K562 (cell line): ENCODE measurements around the gene IL1B. TPM values are rescaled to one million over a fixed set of nuclear protein-coding genes. Genes with fewer than 3 reads are reported as not detected.

ENCODE experiments used
- ATAC-seq: fragments of 200-7000 bp; cut with Tn5 transposase; 3 replicates; pipeline ENCODE4 v1.9.1; 2020; ENCODE audit warnings: moderate library complexity
- BruUV-seq: library from RNA; stranded (reverse); fragments of 400-500 nt; replicated peaks from 2 replicates; lab custom pipeline; 2021; lab: Mats Ljungman, UMichigan
- CTCF ChIA-PET: fragments of 300-600 bp; formaldehyde crosslinking; extraction: SDS; loops from one replicate; lab custom pipeline; 2021; ENCODE audit warnings: low intra/inter-chr PET ratio; lab: Yijun Ruan, JAX
- POLR2A ChIA-PET: fragments of 300-600, 350-650 bp; sonication (Branson Sonifier 250); formaldehyde crosslinking; extraction: SDS; loops from one replicate; lab custom pipeline; 2021; ENCODE audit warnings: antibody characterized with exemption, inconsistent platforms; lab: Yijun Ruan, JAX
- DNase-seq, 4 experiments: peaks; one replicate each; pipeline versions ENCODE4 v3.0.0 to v3.0.0-alpha.2; 2011 to 2018; ENCODE audit warnings: low spot score in 3 of 4, mixed read lengths in 3 of 4; ENCODE audit errors: extremely low read depth in 1 of 4
- FAIRE-seq: peaks from 2 replicates; lab custom pipeline; 2011; peaks lifted over from hg19 to GRCh38; lab: Jason Lieb, UNC
- H2AFZ ChIP-seq: 2 replicates; pipeline ENCODE4 v1.6.0; 2011; ENCODE audit warnings: low read depth, low read length, control low read depth, inconsistent platforms
- H3K27ac ChIP-seq: fragments of 200-600 bp; 3 replicates; pipeline ENCODE4 v1.8.0; 2011; ENCODE audit warnings: low read depth, mild to moderate bottlenecking, control low read depth, inconsistent platforms, low read length, moderate library complexity, mixed read lengths; ENCODE audit errors: extremely low read depth
- H3K27me3 ChIP-seq, 2 experiments: fragments of 300-600 bp in 1 of 2; 2 replicates in 1 of 2; 3 replicates in 1 of 2; pipeline versions ENCODE4 v1.6.0 to v1.8.0; 2011; ENCODE audit warnings: inconsistent platforms in 2 of 2, low read length in 2 of 2, mild to moderate bottlenecking in 1 of 2, mixed read lengths in 1 of 2, moderate library complexity in 1 of 2; ENCODE audit not compliant: control insufficient read depth in 2 of 2, insufficient read depth in 2 of 2
- H3K36me3 ChIP-seq: fragments of 300-600 bp; 3 replicates; pipeline ENCODE4 v1.8.0; 2011; ENCODE audit warnings: mild to moderate bottlenecking, low read length, inconsistent platforms; ENCODE audit not compliant: control insufficient read depth, insufficient read depth
- H3K4me1 ChIP-seq, 2 experiments: fragments of 200-600 bp in 1 of 2; replicated peaks in 1 of 2; 2 replicates in 1 of 2; 3 replicates in 1 of 2; pipeline versions ENCODE4 v1.5.1 to v1.8.0; 2011; ENCODE audit warnings: inconsistent platforms in 2 of 2, low read length in 2 of 2, mild to moderate bottlenecking in 1 of 2, mixed read lengths in 1 of 2, moderate library complexity in 1 of 2; ENCODE audit not compliant: control insufficient read depth in 2 of 2, insufficient read depth in 2 of 2
- H3K4me2 ChIP-seq: 2 replicates; pipeline ENCODE4 v1.6.1; 2011; ENCODE audit warnings: low read length, control low read depth, inconsistent platforms, mixed read lengths; ENCODE audit not compliant: insufficient read depth
- H3K4me3 ChIP-seq: fragments of 200-600 bp; sonication (generic), shearing (Covaris generic); 2 replicates; pipeline ENCODE4 v1.5.1; 2016; ENCODE audit warnings: control low read depth, inconsistent platforms
- H3K79me2 ChIP-seq: fragments of 200-600 bp; 3 replicates; pipeline ENCODE4 v1.8.0; 2011; ENCODE audit warnings: low read length, inconsistent platforms; ENCODE audit not compliant: control insufficient read depth, insufficient read depth
- H3K9ac ChIP-seq, 2 experiments: 2 replicates each; pipeline versions ENCODE4 v1.6.0 to v1.6.1; 2011; ENCODE audit warnings: low read depth in 2 of 2, low read length in 2 of 2, control low read depth in 1 of 2, inconsistent platforms in 1 of 2, mild to moderate bottlenecking in 1 of 2, mixed read lengths in 1 of 2; ENCODE audit not compliant: insufficient read depth in 1 of 2
- H3K9me1 ChIP-seq: one replicate; pipeline ENCODE4 v1.6.0; 2011; ENCODE audit warnings: inconsistent platforms, mild to moderate bottlenecking, low read length, moderate library complexity; ENCODE audit not compliant: control insufficient read depth, insufficient read depth
- H3K9me3 ChIP-seq: replicated peaks from 2 replicates; pipeline ENCODE4 v1.5.1; 2011; ENCODE audit warnings: low read depth, low read length, inconsistent platforms; ENCODE audit not compliant: control insufficient read depth, insufficient read depth
- H4K20me1 ChIP-seq: replicated peaks from 2 replicates; pipeline ENCODE4 v1.6.1; 2011; ENCODE audit warnings: low read length, inconsistent platforms, mixed read lengths; ENCODE audit not compliant: control insufficient read depth, insufficient read depth
- KDM1A ChIP-seq, 2 experiments: fragments of 450-650 bp; IDR thresholded peaks; 2 replicates each; pipeline ENCODE4 v1.6.1; 2016; ENCODE audit warnings: mild to moderate bottlenecking in 2 of 2
- NCOA4 ChIP-seq: fragments of 450-650 bp; IDR thresholded peaks from 2 replicates; pipeline ENCODE4 v1.6.1; 2018; ENCODE audit warnings: mild to moderate bottlenecking; ENCODE audit not compliant: partially characterized antibody
- PCBP1 ChIP-seq: fragments of 200-400 bp; formaldehyde crosslinking; IDR thresholded peaks from 2 replicates; pipeline ENCODE4 v1.6.1; 2018; ENCODE audit warnings: mild to moderate bottlenecking, low read depth, low read length; ENCODE audit not compliant: poor library complexity, severe bottlenecking
- PRPF4 ChIP-seq: fragments of 200-400 bp; formaldehyde crosslinking; IDR thresholded peaks from one replicate; pipeline ENCODE4 v1.6.1; 2017; ENCODE audit warnings: low read length, low read depth, mild to moderate bottlenecking; ENCODE audit not compliant: insufficient read depth, poor library complexity, severe bottlenecking
- PTTG1 ChIP-seq: fragments of 450-650 bp; IDR thresholded peaks from 2 replicates; pipeline ENCODE4 v1.6.1; 2016; ENCODE audit warnings: low read depth, mild to moderate bottlenecking, missing genetic modification characterization, missing compliant biosample characterization
- TARDBP ChIP-seq: fragments of 450-650 bp; IDR thresholded peaks from 2 replicates; pipeline ENCODE4 v1.6.1; 2016
- YY1 ChIP-seq, 3 experiments: IDR thresholded peaks; 2 replicates each; pipeline ENCODE4 v1.6.1; 2011; ENCODE audit warnings: low read length in 2 of 3, mild to moderate bottlenecking in 2 of 3, moderate library complexity in 2 of 3, borderline replicate concordance in 1 of 3, control low read depth in 1 of 3, low read depth in 1 of 3; ENCODE audit not compliant: insufficient read depth in 3 of 3, insufficient replicate concordance in 2 of 3, control insufficient read depth in 1 of 3, insufficient read length in 1 of 3; ENCODE audit errors: extremely low read depth in 1 of 3
- ZNF212 ChIP-seq: fragments of 450-650 bp; formaldehyde crosslinking; IDR thresholded peaks from 2 replicates; pipeline ENCODE4 v1.4.0; 2020; ENCODE audit warnings: mild to moderate bottlenecking
- WGBS: fragments of 100-300 bp; shearing (Covaris generic); methylation state at CpG from one replicate; pipeline ENCODE4 v1.1.6; 2016; ENCODE audit warnings: low coverage, mixed read lengths; ENCODE audit not compliant: insufficient coverage; ENCODE audit errors: missing lambda C conversion rate; 5-methylcytosine and 5-hydroxymethylcytosine counted together
- in situ Hi-C: fragments of 300-500 bp; cut with MboI; formaldehyde crosslinking; loops from 4 replicates; pipeline ENCODE4 v1.15.0; 2018; ENCODE audit warnings: inconsistent platforms, mixed read lengths
- intact Hi-C: fragments of 100-400 bp; cut with micrococcal nuclease; formaldehyde crosslinking; loops from 2 replicates; pipeline ENCODE4 v1.14.2; 2022
- polyA plus RNA-seq, 8 experiments: library from polyadenylated mRNA; depleted of rRNA in 4 of 8; stranded (reverse) in 5 of 8; unstranded in 3 of 8; fragments of >200 nt; fragmentation: Nextera tagmentation in 2 of 8; fragmentation: Illumina TruSeq in 1 of 8; extraction: Ambion mirVana in 2 of 8; extraction: Trizol in 1 of 8; gene quantifications; 2 replicates each; pipeline versions ENCODE4 v1.2.1 to v1.2.3, GENCODE V29; 2011 to 2014; ENCODE audit warnings: inconsistent platforms in 1 of 8, missing spikeins in 1 of 8
- total RNA-seq, 7 experiments: library from RNA; depleted of rRNA in 6 of 7; stranded (reverse); fragments of >200 nt in 6 of 7; fragmentation: Illumina TruSeq in 2 of 7; extraction: Trizol in 2 of 7; gene quantifications; 2 replicates each; pipeline versions ENCODE4 v1.2.1 to v1.2.3, GENCODE V29; 2011 to 2021; ENCODE audit warnings: low replicate concordance in 1 of 7
- TF ChIP-seq, protein P1 (sequence below), 2 experiments: fragments of 450-650 bp; conservative IDR thresholded peaks; 2 replicates each; pipeline ENCODE4 v1.6.1; 2017; ENCODE audit warnings: mild to moderate bottlenecking in 2 of 2, moderate library complexity in 2 of 2

The IL1B gene
- total and polyA plus RNA-seq, 9 of the 15 experiments (the other 6 are each of a cell fraction or from before 2014, with no cell fraction given) = 0.29 TPM; not detected in 8

DNA sequence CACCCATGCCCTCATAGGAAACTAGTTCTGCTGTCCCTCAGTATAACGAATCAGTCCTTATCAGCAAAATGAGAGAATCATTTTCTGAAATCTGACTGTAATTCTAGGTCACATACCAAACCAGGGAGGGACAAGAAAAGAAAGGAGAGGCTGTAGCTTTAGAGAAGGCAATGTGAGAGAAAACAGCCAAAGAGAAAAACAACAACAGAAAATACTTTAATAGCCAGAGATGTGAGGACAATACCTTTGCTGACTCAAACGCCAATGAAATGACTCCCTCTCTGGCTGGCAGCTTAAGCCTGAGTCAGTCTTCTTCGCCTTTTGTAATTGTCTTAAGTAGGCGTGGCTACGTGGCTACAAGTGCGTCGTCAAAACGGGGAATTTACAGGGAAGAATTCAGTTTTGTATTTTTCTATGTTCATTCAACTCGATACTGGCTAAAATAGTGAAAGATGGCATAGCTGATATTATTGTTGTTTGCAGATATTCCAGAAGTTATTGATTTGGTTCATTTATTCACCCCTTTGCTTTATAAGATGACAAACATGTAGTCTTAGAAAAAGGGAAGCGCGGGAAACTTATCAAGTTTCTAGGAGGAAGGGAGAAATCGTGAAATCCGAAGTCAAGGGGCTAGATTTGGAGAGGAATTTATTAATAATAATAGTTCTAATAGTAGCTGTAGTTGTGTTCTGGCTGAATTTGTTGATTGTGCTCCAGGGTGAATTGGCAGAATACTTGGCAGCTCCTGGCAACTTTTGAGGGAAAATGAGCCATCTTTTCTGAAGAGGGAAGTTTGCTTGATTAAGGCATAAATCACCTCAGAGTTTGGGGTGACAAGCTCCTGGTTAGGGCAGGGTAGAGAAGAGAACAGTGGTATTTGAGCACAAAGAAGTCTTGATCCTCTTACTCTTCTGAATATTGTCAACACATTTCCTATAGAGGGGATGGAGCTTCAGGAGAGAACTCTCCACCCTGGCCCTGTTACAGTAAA lies 52.1 kb downstream of the IL1B start, which contains the start of gene IL1A (continued):
- TF ChIP-seq, protein P1, sequence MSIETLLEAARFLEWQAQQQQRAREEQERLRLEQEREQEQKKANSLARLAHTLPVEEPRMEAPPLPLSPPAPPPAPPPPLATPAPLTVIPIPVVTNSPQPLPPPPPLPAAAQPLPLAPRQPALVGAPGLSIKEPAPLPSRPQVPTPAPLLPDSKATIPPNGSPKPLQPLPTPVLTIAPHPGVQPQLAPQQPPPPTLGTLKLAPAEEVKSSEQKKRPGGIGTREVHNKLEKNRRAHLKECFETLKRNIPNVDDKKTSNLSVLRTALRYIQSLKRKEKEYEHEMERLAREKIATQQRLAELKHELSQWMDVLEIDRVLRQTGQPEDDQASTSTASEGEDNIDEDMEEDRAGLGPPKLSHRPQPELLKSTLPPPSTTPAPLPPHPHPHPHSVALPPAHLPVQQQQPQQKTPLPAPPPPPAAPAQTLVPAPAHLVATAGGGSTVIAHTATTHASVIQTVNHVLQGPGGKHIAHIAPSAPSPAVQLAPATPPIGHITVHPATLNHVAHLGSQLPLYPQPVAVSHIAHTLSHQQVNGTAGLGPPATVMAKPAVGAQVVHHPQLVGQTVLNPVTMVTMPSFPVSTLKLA (conservative IDR thresholded peaks at IDR 0.05) = 0 out of 4 replicates have a peak, but pooled peaks of 1 of the 2 experiments have one; percentile 12
- TF ChIP-seq TARDBP (0 out of 2 replicates have a peak, but pooled peaks have one; percentile 39), KDM1A (IDR thresholded peaks at IDR 0.05) (peak in 1 of 2 experiments; percentile 26; a peak in 1 of 4 replicates), PCBP1 (no peak), NCOA4 (no peak)
- TF ChIP-seq, all 486 proteins: peak for 35

- Histone ChIP-seq H3K79me2 (no peaks in the 10 kb centered on the region), H3K9ac (no peak overlapping the region), H3K27me3 (no peaks in the 10 kb centered on the region), H3K4me2 (no peak overlapping the region), H3K4me1 (peaks cover 0 to 27% of the 10 kb centered on the region in 2 experiments; a peak in 4 of 5 replicates), H2AFZ (no peak overlapping the region), H3K9me1 (no peaks in the 10 kb centered on the region), H3K36me3 (no peaks in the 10 kb centered on the region), H4K20me1 (no peaks in the 10 kb centered on the region), H3K4me3 (no peak overlapping the region), H3K9me3 (no peaks in the 10 kb centered on the region), H3K27ac (no peak overlapping the region)
- intact Hi-C loops (no loop called here), in situ Hi-C loops (no loop called here)
- DNase-seq (no peak), FAIRE-seq (peak; percentile 44), ATAC-seq (no peak)
- TF ChIP-seq ZNF212 = no peak
- peak in 1 of 3 experiments; percentile 9 for TF ChIP-seq YY1 (IDR thresholded peaks at IDR 0.05; ENCODE audit: borderline replicate concordance in 1 of 3, control insufficient read depth in 1 of 3, extremely low read depth in 1 of 3, insufficient read depth in 3 of 3, insufficient read length in 1 of 3, insufficient replicate concordance in 2 of 3, low read depth in 1 of 3, low read length in 2 of 3)
- 0 out of 2 replicates have a peak, but pooled peaks have one; percentile 12 for TF ChIP-seq PTTG1
- no peak for TF ChIP-seq PRPF4
- ChIA-PET POLR2A (no interaction called here), CTCF (no interaction called here)
- 66% methylated on average over 3 of the region's 3 CpGs for WGBS
- no TSS peak for BruUV-seq
Observed at GRCh38 chr2:112783187-112783714, 53.3 kb downstream of the IL1B start.
